ENCODE measurements around the gene FARS2. TPM values are rescaled to one million over a fixed set of nuclear protein-coding genes. Genes with fewer than 3 reads are reported as not detected.
"Not testable (repeated sequence)": the region's sequence is repeated elsewhere in the genome, so short reads cannot be mapped to it uniquely, and the experiment has no call there.

FARS2 gene
- total RNA-seq, 1 donor from 2014 or later = 11.6 TPM

- DNase-seq (ENCODE audit: extremely low read depth, low read depth, low spot score) = no peak
These were observed 503.9 kb downstream of the FARS2 start for GRCh38 chr6:5765141-5765760.

- no peak for DNase-seq (ENCODE audit: extremely low read depth, low read depth, low spot score)
These were observed 504.9 kb downstream of the FARS2 start for GRCh38 chr6:5766260-5766659.

DNA sequence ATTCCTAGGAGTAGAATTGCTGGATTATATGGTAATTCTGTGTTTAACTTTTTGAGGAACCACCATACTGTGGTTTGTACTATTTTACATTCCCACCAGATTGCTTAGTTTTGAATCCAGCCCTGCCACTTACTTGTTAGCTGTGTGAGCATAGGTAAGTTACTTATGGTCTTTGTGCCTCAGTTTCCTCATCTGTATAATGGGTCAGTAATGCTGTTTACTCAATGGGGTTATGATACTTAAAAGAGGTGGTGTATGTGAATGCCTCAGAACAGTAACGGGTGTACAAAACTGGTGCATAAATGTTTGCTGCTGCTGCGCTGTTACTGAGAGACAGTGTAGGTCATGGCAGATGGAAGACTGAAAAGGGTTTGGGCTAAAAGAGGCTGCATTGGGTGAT, 506.2 kb downstream of the FARS2 start:
- DNase-seq (ENCODE audit: extremely low read depth, low read depth, low spot score) = no peak

GRCh38 chr6:5771211-5771610, 509.9 kb downstream of the FARS2 start:
- no peak for DNase-seq (ENCODE audit: extremely low read depth, low read depth, low spot score)

- no peak for DNase-seq (ENCODE audit: extremely low read depth, low read depth, low spot score)
These were observed 510.6 kb downstream of the FARS2 start for GRCh38 chr6:5771759-5772390.

- no peak for DNase-seq (ENCODE audit: extremely low read depth, low read depth, low spot score)
These were observed 511.3 kb downstream of the FARS2 start for GRCh38 chr6:5772408-5773120.

DNA sequence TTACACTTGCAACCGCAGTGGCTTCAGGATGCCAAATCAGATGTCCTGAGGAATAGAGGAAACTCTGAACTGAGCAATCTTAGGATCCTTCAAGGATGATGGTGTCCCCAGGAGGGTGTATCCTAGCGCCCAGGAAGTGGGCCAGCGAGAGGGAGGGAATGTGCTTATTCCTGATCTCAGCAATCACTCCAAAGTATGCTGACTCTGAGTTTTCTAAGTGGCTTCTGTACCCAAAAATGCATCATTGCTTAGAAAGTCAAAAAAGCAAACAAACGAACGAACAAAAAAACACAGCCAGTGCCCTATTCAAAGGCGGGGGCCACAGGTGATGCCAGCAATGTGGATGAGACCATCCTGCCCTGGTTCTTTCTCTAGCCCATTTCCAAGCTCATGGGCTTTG, 514.8 kb downstream of the FARS2 start:
- no peak for DNase-seq (ENCODE audit: extremely low read depth, low read depth, low spot score)

- DNase-seq (ENCODE audit: extremely low read depth, low read depth, low spot score) = no peak
These were observed 515.5 kb downstream of the FARS2 start for GRCh38 chr6:5776706-5777390.

- DNase-seq (ENCODE audit: extremely low read depth, low read depth, low spot score) = no peak
These were observed 517.1 kb downstream of the FARS2 start for GRCh38 chr6:5778317-5778857.

GRCh38 chr6:5778906-5779305, 517.6 kb downstream of the FARS2 start:
- DNase-seq (ENCODE audit: extremely low read depth, low read depth, low spot score) = no peak

GRCh38 chr6:5781019-5781418, 519.7 kb downstream of the FARS2 start:
- no peak for DNase-seq (ENCODE audit: extremely low read depth, low read depth, low spot score)

DNA sequence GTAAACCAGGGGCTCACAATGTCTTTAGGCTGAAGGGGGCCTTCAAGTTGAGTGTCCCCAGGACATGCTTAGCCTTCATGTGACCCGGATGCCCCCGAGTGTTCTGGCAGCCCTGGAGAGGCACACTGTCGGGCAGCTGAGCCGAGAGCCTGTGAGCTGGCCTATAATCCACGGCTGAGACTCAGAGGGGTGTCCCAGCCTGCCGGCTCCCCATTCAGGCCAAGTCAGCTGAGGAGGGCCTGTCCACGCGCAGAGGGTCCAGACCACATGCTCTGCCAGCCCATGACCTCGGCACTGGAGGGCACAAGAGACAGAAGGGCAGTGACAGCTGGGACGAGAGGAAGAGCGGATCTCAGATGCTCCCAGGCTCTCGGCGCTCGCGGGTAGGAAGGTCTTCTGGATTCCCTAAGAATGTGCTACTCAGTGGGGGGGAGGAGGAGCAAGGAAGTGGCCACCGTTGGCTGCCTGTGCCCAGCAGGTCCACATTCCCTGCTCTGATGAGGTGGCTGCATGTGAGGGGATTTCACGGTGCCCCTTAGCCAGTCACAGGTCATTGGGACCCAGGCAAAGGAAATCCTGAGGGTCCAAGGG, 520.7 kb downstream of the FARS2 start:
- DNase-seq (ENCODE audit: extremely low read depth, low read depth, low spot score) = no peak

- DNase-seq (ENCODE audit: extremely low read depth, low read depth, low spot score) = no peak
These were observed 521.7 kb downstream of the FARS2 start for GRCh38 chr6:5782783-5783547.

GRCh38 chr6:5783584-5784089, 522.3 kb downstream of the FARS2 start:
- DNase-seq (ENCODE audit: extremely low read depth, low read depth, low spot score) = no peak

DNA sequence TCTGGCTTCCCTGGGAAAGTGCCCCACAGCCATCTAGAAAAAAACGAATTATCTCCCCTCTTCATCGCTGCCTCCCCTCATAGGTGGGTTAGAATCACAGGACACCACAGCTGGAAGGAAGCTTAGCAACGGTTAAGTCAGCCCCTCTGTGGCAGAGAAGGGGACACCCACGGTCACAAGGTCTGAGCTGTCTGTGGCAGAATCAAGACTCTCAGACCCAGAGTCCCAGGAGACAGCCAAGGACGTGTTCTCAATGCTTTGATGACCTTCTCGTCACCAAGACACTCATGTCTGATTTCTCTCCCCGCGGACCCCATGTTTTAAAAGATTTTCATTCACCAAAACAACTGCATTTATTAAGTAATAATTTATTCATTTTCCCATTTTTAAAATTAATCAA, 523.9 kb downstream of the FARS2 start:
- no peak for DNase-seq (ENCODE audit: extremely low read depth, low read depth, low spot score)

- DNase-seq (ENCODE audit: extremely low read depth, low read depth, low spot score) = no peak
These were observed 525.1 kb downstream of the FARS2 start for GRCh38 chr6:5786321-5786968.

DNA sequence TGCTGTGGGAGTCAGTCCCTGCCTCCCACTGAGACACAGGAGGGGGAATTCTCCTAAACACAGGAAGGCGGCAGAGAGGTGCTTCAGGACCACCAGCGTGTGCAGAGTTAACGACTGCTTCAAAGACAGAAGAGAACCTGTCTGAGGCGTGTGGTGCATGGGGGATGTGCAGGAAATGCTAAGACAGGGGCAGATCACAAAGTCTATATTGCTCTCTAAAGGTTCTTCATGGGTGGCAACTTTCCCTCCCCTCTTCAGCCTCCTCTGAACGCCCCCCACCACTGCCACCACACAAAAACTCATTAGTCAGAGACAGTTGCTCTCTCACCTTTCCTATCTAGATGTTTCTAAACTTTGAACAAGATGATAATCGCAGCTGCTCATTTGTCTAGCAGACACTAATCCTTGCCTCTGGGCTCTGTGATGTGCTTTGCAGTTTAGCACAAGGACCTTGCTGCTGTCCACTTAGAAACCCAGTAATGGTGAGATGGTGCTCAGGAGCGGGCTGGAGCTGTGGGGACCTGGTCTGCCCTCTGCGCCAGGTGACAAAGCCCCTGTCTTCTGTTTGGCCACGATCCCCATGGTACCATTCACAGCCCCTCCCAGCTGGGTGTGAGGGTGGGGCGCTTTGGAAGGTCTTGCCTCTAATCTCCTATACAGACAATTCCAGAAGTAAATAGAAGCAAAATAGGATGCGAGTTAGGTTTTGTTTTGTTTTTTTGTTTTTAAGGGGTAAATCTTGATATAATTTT, 525.8 kb downstream of the FARS2 start:
- DNase-seq (ENCODE audit: extremely low read depth, low read depth, low spot score) = no peak

DNA sequence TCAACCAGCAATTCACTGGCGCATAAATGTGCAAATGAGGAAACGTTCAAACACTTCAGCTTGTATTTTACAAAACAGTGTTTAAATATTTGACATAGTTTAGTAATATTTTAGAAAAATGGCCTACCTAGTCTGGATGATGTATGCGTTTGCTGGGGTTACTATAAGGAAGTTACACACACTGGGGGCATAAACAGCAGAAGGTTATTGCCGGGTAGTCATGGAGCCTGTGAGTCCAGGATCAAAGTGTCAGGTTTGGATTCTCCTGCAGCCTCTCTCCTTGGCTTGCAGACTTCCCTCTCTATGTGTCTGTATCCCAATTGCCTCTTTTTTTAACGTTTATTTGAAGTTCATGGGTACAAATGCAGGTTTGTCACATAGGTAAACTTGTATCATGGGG, 528.1 kb downstream of the FARS2 start:
- not testable (repeated sequence) for DNase-seq (ENCODE audit: extremely low read depth, low read depth, low spot score)

DNA sequence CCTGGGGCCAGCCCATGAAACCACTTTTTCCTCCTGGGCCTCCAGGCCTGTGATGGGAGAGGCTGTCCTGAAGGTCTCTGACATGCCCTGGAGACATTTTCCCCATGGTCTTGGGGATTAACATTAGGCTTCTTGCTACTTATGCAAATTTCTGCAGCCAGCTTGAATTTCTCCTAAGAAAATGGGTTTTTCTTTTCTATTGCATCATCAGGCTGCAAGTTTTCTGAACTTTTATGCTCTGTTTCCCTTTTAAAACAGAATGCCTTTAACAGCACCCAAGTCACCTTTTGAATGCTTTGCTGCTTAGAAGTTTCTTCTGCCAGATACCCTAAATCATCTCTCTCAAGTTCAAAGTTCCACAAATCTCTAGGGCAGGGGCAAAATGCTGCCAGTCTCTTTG, 535.2 kb downstream of the FARS2 start:
- DNase-seq (ENCODE audit: extremely low read depth, low read depth, low spot score) = not testable (repeated sequence)
